H9 (cell line): Measurements from ENCODE around the gene SYT17. TPM values are rescaled to one million over a fixed set of nuclear protein-coding genes. Genes with fewer than 3 reads are reported as not detected.

Experiments
- DNase-seq: peaks from one replicate; pipeline ENCODE4 v3.0.0-alpha.2; 2017
- H2AFZ ChIP-seq: one replicate; pipeline ENCODE4 v1.6.1; 2013; ENCODE audit warnings: mild to moderate bottlenecking, low read length, control low read depth, moderate library complexity
- H2AK5ac ChIP-seq: 2 replicates; pipeline ENCODE4 v1.6.1; 2013; ENCODE audit warnings: low read length, control low read depth, mixed read lengths; ENCODE audit not compliant: insufficient read length
- H2BK120ac ChIP-seq: one replicate; pipeline ENCODE4 v1.6.1; 2013; ENCODE audit warnings: low read depth, mild to moderate bottlenecking, low read length, control low read depth, inconsistent platforms; ENCODE audit not compliant: poor library complexity, severe bottlenecking
- H2BK12ac ChIP-seq: 2 replicates; pipeline ENCODE4 v1.6.1; 2013; ENCODE audit warnings: low read length, control low read depth, mixed read lengths, low read depth; ENCODE audit not compliant: insufficient read length
- H2BK15ac ChIP-seq: 2 replicates; pipeline ENCODE4 v1.6.1; 2013; ENCODE audit warnings: low read depth, low read length, control low read depth
- H2BK20ac ChIP-seq: one replicate; pipeline ENCODE4 v1.6.1; 2013; ENCODE audit warnings: low read depth, mild to moderate bottlenecking, low read length, control low read depth, inconsistent platforms; ENCODE audit not compliant: poor library complexity, severe bottlenecking
- H2BK5ac ChIP-seq: 2 replicates; pipeline ENCODE4 v1.6.1; 2013; ENCODE audit warnings: low read length, control low read depth, mixed read lengths; ENCODE audit not compliant: insufficient read length
- H3K14ac ChIP-seq: 2 replicates; pipeline ENCODE4 v1.6.1; 2013; ENCODE audit warnings: low read length, control low read depth; ENCODE audit not compliant: insufficient read depth
- H3K18ac ChIP-seq: 2 replicates; pipeline ENCODE4 v1.6.1; 2013; ENCODE audit warnings: low read depth, mild to moderate bottlenecking, mixed read lengths, low read length, control low read depth; ENCODE audit not compliant: insufficient read length
- H3K23ac ChIP-seq: 2 replicates; pipeline ENCODE4 v1.6.1; 2013; ENCODE audit warnings: low read length, control low read depth, mixed read lengths, low read depth; ENCODE audit not compliant: insufficient read length
- H3K23me2 ChIP-seq: 2 replicates; pipeline ENCODE4 v1.6.1; 2013; ENCODE audit warnings: low read depth, mild to moderate bottlenecking, mixed read lengths, low read length, control low read depth; ENCODE audit not compliant: insufficient read length, poor library complexity, severe bottlenecking
- H3K27ac ChIP-seq: 2 replicates; pipeline ENCODE4 v1.5.1; 2013; ENCODE audit warnings: low read length, control low read depth, mixed read lengths, low read depth; ENCODE audit not compliant: insufficient read length
- H3K27me3 ChIP-seq: 2 replicates; pipeline ENCODE4 v1.6.1; 2013; ENCODE audit warnings: low read length, control low read depth, inconsistent platforms; ENCODE audit not compliant: insufficient read depth
- H3K4ac ChIP-seq: 2 replicates; pipeline ENCODE4 v1.6.1; 2013; ENCODE audit warnings: low read depth, mild to moderate bottlenecking, control low read depth, inconsistent platforms, low read length, moderate library complexity
- H3K4me1 ChIP-seq: 2 replicates; pipeline ENCODE4 v1.6.1; 2013; ENCODE audit warnings: low read length, control low read depth, inconsistent platforms; ENCODE audit not compliant: insufficient read depth
- H3K4me2 ChIP-seq: 2 replicates; pipeline ENCODE4 v1.6.1; 2013; ENCODE audit warnings: low read length, control low read depth, mixed read lengths; ENCODE audit not compliant: insufficient read length, insufficient read depth
- H3K56ac ChIP-seq: 2 replicates; pipeline ENCODE4 v1.6.1; 2013; ENCODE audit warnings: low read depth, mild to moderate bottlenecking, mixed read lengths, low read length, control low read depth; ENCODE audit not compliant: insufficient read length
- H3K79me1 ChIP-seq: 2 replicates; pipeline ENCODE4 v1.6.1; 2013; ENCODE audit warnings: low read depth, mild to moderate bottlenecking, moderate library complexity, low read length, control low read depth, inconsistent platforms; ENCODE audit not compliant: insufficient read depth, poor library complexity, severe bottlenecking
- H3K79me2 ChIP-seq: 2 replicates; pipeline ENCODE4 v1.6.1; 2013; ENCODE audit warnings: low read length, control low read depth, inconsistent platforms; ENCODE audit not compliant: insufficient read depth
- H3K9ac ChIP-seq: 2 replicates; pipeline ENCODE4 v1.6.1; 2013; ENCODE audit warnings: low read length, control low read depth, mixed read lengths; ENCODE audit not compliant: insufficient read length; ENCODE audit errors: extremely low read depth
- H3K9me3 ChIP-seq: one replicate; pipeline ENCODE4 v1.6.1; 2013; ENCODE audit warnings: low read depth, low read length, inconsistent platforms; ENCODE audit not compliant: control insufficient read depth
- H3T11ph ChIP-seq: one replicate; pipeline ENCODE4 v1.6.1; 2013; ENCODE audit warnings: mild to moderate bottlenecking, low read length, control low read depth, inconsistent platforms
- H4K20me1 ChIP-seq: one replicate; pipeline ENCODE4 v1.6.1; 2013; ENCODE audit not compliant: control insufficient read depth, insufficient read length, insufficient read depth
- H4K5ac ChIP-seq: 2 replicates; pipeline ENCODE4 v1.6.1; 2013; ENCODE audit warnings: low read depth, mild to moderate bottlenecking, mixed read lengths, low read length, control low read depth; ENCODE audit not compliant: insufficient read length
- H4K8ac ChIP-seq: replicated peaks from 2 replicates; pipeline ENCODE4 v1.6.1; 2013; ENCODE audit warnings: low read length, control low read depth, mixed read lengths, low read depth; ENCODE audit not compliant: insufficient read length
- H4K91ac ChIP-seq: 2 replicates; pipeline ENCODE4 v1.6.1; 2013; ENCODE audit warnings: low read depth, mild to moderate bottlenecking, moderate library complexity, mixed read lengths, low read length, control low read depth; ENCODE audit not compliant: insufficient read length
- H3K27ac Mint-ChIP-seq, 3 experiments: 2 replicates in 2 of 3; 3 replicates in 1 of 3; pipeline ENCODE4 v1.8.0; 2020 to 2021; ENCODE audit warnings: mixed read lengths in 3 of 3, mild to moderate bottlenecking in 1 of 3, moderate library complexity in 1 of 3
- H3K27me3 Mint-ChIP-seq: 2 replicates; pipeline ENCODE4 v1.8.0; 2021; ENCODE audit warnings: low read depth, mild to moderate bottlenecking, moderate library complexity, mixed read lengths
- H3K36me3 Mint-ChIP-seq, 3 experiments: 2 replicates in 2 of 3; 3 replicates in 1 of 3; pipeline ENCODE4 v1.8.0; 2020 to 2021; ENCODE audit warnings: low read depth in 3 of 3, mixed read lengths in 3 of 3; ENCODE audit not compliant: insufficient read depth in 1 of 3
- H3K4me1 Mint-ChIP-seq, 2 experiments: 2 replicates each; pipeline ENCODE4 v1.8.0; 2020; ENCODE audit warnings: mixed read lengths in 2 of 2
- H3K4me3 Mint-ChIP-seq, 2 experiments: 2 replicates in 1 of 2; 3 replicates in 1 of 2; pipeline ENCODE4 v1.8.0; 2020 to 2021; ENCODE audit warnings: mild to moderate bottlenecking in 2 of 2, mixed read lengths in 2 of 2, moderate library complexity in 1 of 2
- H3K9me3 Mint-ChIP-seq, 2 experiments: 2 replicates in 1 of 2; 3 replicates in 1 of 2; pipeline ENCODE4 v1.8.0; 2020; ENCODE audit warnings: mild to moderate bottlenecking in 2 of 2, mixed read lengths in 2 of 2, moderate library complexity in 1 of 2
- CTCF ChIP-seq: fragments of 200-600 bp; sonication (generic); conservative IDR thresholded peaks from 3 replicates; pipeline ENCODE4 v1.8.0; 2021; ENCODE audit warnings: antibody characterized with exemption, mild to moderate bottlenecking
- WGBS: extraction: QIAGEN DNeasy Blood & Tissue Kit; methylation state at CpG from one replicate; pipeline ENCODE4 v1.1.7; 2013; ENCODE audit warnings: missing lambda C conversion rate, low lambda C conversion rate, mixed read lengths; ENCODE audit not compliant: insufficient read length; ENCODE audit errors: extremely low coverage; 5-methylcytosine and 5-hydroxymethylcytosine counted together
- total RNA-seq: library from RNA; stranded (reverse); gene quantifications from 2 replicates; pipeline ENCODE4 v1.2.1, GENCODE V29; 2021

The SYT17 gene
- total RNA-seq, 1 experiment from 2014 or later: 3.0 TPM

GRCh38 chr16:19133600-19133999 lies 34.4 kb upstream of the SYT17 start:
- no peak overlapping the region for H3K23ac ChIP-seq
- no peak overlapping the region for H3K27ac ChIP-seq
- no peaks in the 10 kb centered on the region for H3K9me3 Mint-ChIP-seq
- no peak overlapping the region for H2BK5ac ChIP-seq
- no peaks in the 10 kb centered on the region for H3K36me3 Mint-ChIP-seq
- no peak overlapping the region for H3T11ph ChIP-seq
- H2BK20ac ChIP-seq: no peak overlapping the region
- H3K56ac ChIP-seq: no peak overlapping the region
- no peak overlapping the region for H3K4ac ChIP-seq
- H3K14ac ChIP-seq: no peak overlapping the region
- H3K18ac ChIP-seq: no peak overlapping the region
- no peaks in the 10 kb centered on the region for H4K20me1 ChIP-seq
- no peaks in the 10 kb centered on the region for H3K27me3 Mint-ChIP-seq
- WGBS: no CpG with 5 or more reads among the region's 1 CpG
- H3K4me1 Mint-ChIP-seq: peaks cover 30 to 32% of the 10 kb centered on the region in 2 experiments
- no peaks in the 10 kb centered on the region for H3K79me1 ChIP-seq
- TF ChIP-seq CTCF: no peak
- no peaks in the 10 kb centered on the region for H3K27me3 ChIP-seq
- peaks cover 3% of the 10 kb centered on the region for H3K23me2 ChIP-seq
- no peak overlapping the region for H4K5ac ChIP-seq
- no peak overlapping the region for H2BK15ac ChIP-seq
- no peaks in the 10 kb centered on the region for H3K79me2 ChIP-seq
- H3K9ac ChIP-seq: no peak overlapping the region
- peaks cover 3% of the 10 kb centered on the region; the same call in 1 of the 2 replicates for H3K4me1 ChIP-seq
- H3K4me3 Mint-ChIP-seq: no peak overlapping the region
- H3K4me2 ChIP-seq: no peak overlapping the region
- no peak overlapping the region for H3K27ac Mint-ChIP-seq
- no peak overlapping the region for H4K91ac ChIP-seq
- no peak overlapping the region for H2AK5ac ChIP-seq
- H3K9me3 ChIP-seq: no peaks in the 10 kb centered on the region
- no peak overlapping the region for H2BK120ac ChIP-seq
- no peak overlapping the region for H4K8ac ChIP-seq
- H2AFZ ChIP-seq: no peak overlapping the region
- DNase-seq: no peak
- no peak overlapping the region for H2BK12ac ChIP-seq
